K562 (cell line): ENCODE results near the gene CCDC148. TPM values are rescaled to one million over a fixed set of nuclear protein-coding genes. Genes with fewer than 3 reads are reported as not detected.

Source experiments
- ATAC-seq: fragments of 200-7000 bp; cut with Tn5 transposase; 3 replicates; pipeline ENCODE4 v1.9.1; 2020; ENCODE audit warnings: moderate library complexity
- BruUV-seq: library from RNA; stranded (reverse); fragments of 400-500 nt; replicated peaks from 2 replicates; lab custom pipeline; 2021; lab: Mats Ljungman, UMichigan
- CTCF ChIA-PET: fragments of 300-600 bp; formaldehyde crosslinking; extraction: SDS; loops from one replicate; lab custom pipeline; 2021; ENCODE audit warnings: low intra/inter-chr PET ratio; lab: Yijun Ruan, JAX
- POLR2A ChIA-PET: fragments of 300-600, 350-650 bp; sonication (Branson Sonifier 250); formaldehyde crosslinking; extraction: SDS; loops from one replicate; lab custom pipeline; 2021; ENCODE audit warnings: antibody characterized with exemption, inconsistent platforms; lab: Yijun Ruan, JAX
- DNase-seq, 4 experiments: peaks; one replicate each; pipeline versions ENCODE4 v3.0.0 to v3.0.0-alpha.2; 2011 to 2018; ENCODE audit warnings: low spot score in 3 of 4, mixed read lengths in 3 of 4; ENCODE audit errors: extremely low read depth in 1 of 4
- FAIRE-seq: peaks from 2 replicates; lab custom pipeline; 2011; peaks lifted over from hg19 to GRCh38; lab: Jason Lieb, UNC
- H2AFZ ChIP-seq: 2 replicates; pipeline ENCODE4 v1.6.0; 2011; ENCODE audit warnings: low read depth, low read length, control low read depth, inconsistent platforms
- H3K27ac ChIP-seq: fragments of 200-600 bp; 3 replicates; pipeline ENCODE4 v1.8.0; 2011; ENCODE audit warnings: low read depth, mild to moderate bottlenecking, control low read depth, inconsistent platforms, low read length, moderate library complexity, mixed read lengths; ENCODE audit errors: extremely low read depth
- H3K27me3 ChIP-seq, 2 experiments: fragments of 300-600 bp in 1 of 2; 2 replicates in 1 of 2; 3 replicates in 1 of 2; pipeline versions ENCODE4 v1.6.0 to v1.8.0; 2011; ENCODE audit warnings: inconsistent platforms in 2 of 2, low read length in 2 of 2, mild to moderate bottlenecking in 1 of 2, mixed read lengths in 1 of 2, moderate library complexity in 1 of 2; ENCODE audit not compliant: control insufficient read depth in 2 of 2, insufficient read depth in 2 of 2
- H3K36me3 ChIP-seq: fragments of 300-600 bp; 3 replicates; pipeline ENCODE4 v1.8.0; 2011; ENCODE audit warnings: mild to moderate bottlenecking, low read length, inconsistent platforms; ENCODE audit not compliant: control insufficient read depth, insufficient read depth
- H3K4me1 ChIP-seq, 2 experiments: fragments of 200-600 bp in 1 of 2; replicated peaks in 1 of 2; 2 replicates in 1 of 2; 3 replicates in 1 of 2; pipeline versions ENCODE4 v1.5.1 to v1.8.0; 2011; ENCODE audit warnings: inconsistent platforms in 2 of 2, low read length in 2 of 2, mild to moderate bottlenecking in 1 of 2, mixed read lengths in 1 of 2, moderate library complexity in 1 of 2; ENCODE audit not compliant: control insufficient read depth in 2 of 2, insufficient read depth in 2 of 2
- H3K4me2 ChIP-seq: 2 replicates; pipeline ENCODE4 v1.6.1; 2011; ENCODE audit warnings: low read length, control low read depth, inconsistent platforms, mixed read lengths; ENCODE audit not compliant: insufficient read depth
- H3K4me3 ChIP-seq: fragments of 200-600 bp; sonication (generic), shearing (Covaris generic); 2 replicates; pipeline ENCODE4 v1.5.1; 2016; ENCODE audit warnings: control low read depth, inconsistent platforms
- H3K79me2 ChIP-seq: fragments of 200-600 bp; 3 replicates; pipeline ENCODE4 v1.8.0; 2011; ENCODE audit warnings: low read length, inconsistent platforms; ENCODE audit not compliant: control insufficient read depth, insufficient read depth
- H3K9ac ChIP-seq, 2 experiments: 2 replicates each; pipeline versions ENCODE4 v1.6.0 to v1.6.1; 2011; ENCODE audit warnings: low read depth in 2 of 2, low read length in 2 of 2, control low read depth in 1 of 2, inconsistent platforms in 1 of 2, mild to moderate bottlenecking in 1 of 2, mixed read lengths in 1 of 2; ENCODE audit not compliant: insufficient read depth in 1 of 2
- H3K9me1 ChIP-seq: one replicate; pipeline ENCODE4 v1.6.0; 2011; ENCODE audit warnings: inconsistent platforms, mild to moderate bottlenecking, low read length, moderate library complexity; ENCODE audit not compliant: control insufficient read depth, insufficient read depth
- H3K9me3 ChIP-seq: replicated peaks from 2 replicates; pipeline ENCODE4 v1.5.1; 2011; ENCODE audit warnings: low read depth, low read length, inconsistent platforms; ENCODE audit not compliant: control insufficient read depth, insufficient read depth
- H4K20me1 ChIP-seq: replicated peaks from 2 replicates; pipeline ENCODE4 v1.6.1; 2011; ENCODE audit warnings: low read length, inconsistent platforms, mixed read lengths; ENCODE audit not compliant: control insufficient read depth, insufficient read depth
- ARID1B ChIP-seq: fragments of 450-650 bp; IDR thresholded peaks from 2 replicates; pipeline ENCODE4 v1.6.1; 2016; ENCODE audit warnings: antibody characterized with exemption, mild to moderate bottlenecking, inconsistent platforms
- HDAC2 ChIP-seq: fragments of 450-650 bp; IDR thresholded peaks from 2 replicates; pipeline ENCODE4 v1.6.1; 2016; ENCODE audit warnings: mild to moderate bottlenecking
- HMBOX1 ChIP-seq: sonication (generic); IDR thresholded peaks from 2 replicates; pipeline ENCODE4 v1.6.1; 2016
- HNRNPLL ChIP-seq: fragments of 200-400 bp; formaldehyde crosslinking; IDR thresholded peaks from 2 replicates; pipeline ENCODE4 v1.6.1; 2017; ENCODE audit warnings: low read length, low read depth, mild to moderate bottlenecking; ENCODE audit not compliant: poor library complexity, severe bottlenecking
- KAT8 ChIP-seq: fragments of 450-650 bp; IDR thresholded peaks from 2 replicates; pipeline ENCODE4 v1.6.1; 2016; ENCODE audit warnings: low read depth, mild to moderate bottlenecking
- KDM1A ChIP-seq, 2 experiments: fragments of 450-650 bp; IDR thresholded peaks; 2 replicates each; pipeline ENCODE4 v1.6.1; 2016; ENCODE audit warnings: mild to moderate bottlenecking in 2 of 2
- MYBL2 ChIP-seq, 2 experiments: fragments of 450-650 bp in 1 of 2; sonication (generic) in 1 of 2; formaldehyde crosslinking in 1 of 2; IDR thresholded peaks; 2 replicates each; pipeline versions ENCODE4 v1.6.1 to v1.8.1; 2017 to 2022; ENCODE audit warnings: borderline replicate concordance in 1 of 2, inconsistent platforms in 1 of 2, low read depth in 1 of 2, mild to moderate bottlenecking in 1 of 2, missing genetic modification reagents in 1 of 2, moderate library complexity in 1 of 2
- NCOR1 ChIP-seq: fragments of 450-650 bp; IDR thresholded peaks from 2 replicates; pipeline ENCODE4 v1.6.1; 2016; ENCODE audit warnings: mild to moderate bottlenecking, moderate library complexity
- PHF21A ChIP-seq: fragments of 450-650 bp; IDR thresholded peaks from 2 replicates; pipeline ENCODE4 v1.6.1; 2017; ENCODE audit warnings: low read depth, borderline replicate concordance
- PML ChIP-seq: IDR thresholded peaks from 2 replicates; pipeline ENCODE4 v1.6.1; 2012; ENCODE audit warnings: low read length, inconsistent platforms
- RCOR1 ChIP-seq, 2 experiments: IDR thresholded peaks; 2 replicates each; pipeline ENCODE4 v1.6.1; 2012; ENCODE audit warnings: low read depth in 2 of 2, low read length in 2 of 2, borderline replicate concordance in 1 of 2, improper control_type of control experiment in 1 of 2
- RHOXF2B ChIP-seq: fragments of 250-450 bp; sonication (Bioruptor Pico); conservative IDR thresholded peaks from 2 replicates; pipeline ENCODE4 v1.5.1; 2021
- SPI1 ChIP-seq: IDR thresholded peaks from 2 replicates; pipeline ENCODE4 v1.6.1; 2011; ENCODE audit warnings: low read depth, low read length, control low read depth, borderline replicate concordance
- TAL1 ChIP-seq: fragments of 450-650 bp; IDR thresholded peaks from 2 replicates; pipeline ENCODE4 v1.6.1; 2016; ENCODE audit warnings: mild to moderate bottlenecking
- TEAD4 ChIP-seq, 2 experiments: sonication (generic) in 1 of 2; formaldehyde crosslinking in 1 of 2; IDR thresholded peaks; 2 replicates each; pipeline versions ENCODE4 v1.6.1 to v1.8.0; 2012 to 2022; ENCODE audit warnings: borderline replicate concordance in 1 of 2, inconsistent platforms in 1 of 2, low read length in 1 of 2, mild to moderate bottlenecking in 1 of 2, missing genetic modification reagents in 1 of 2
- ZBTB7A ChIP-seq: IDR thresholded peaks from 2 replicates; pipeline ENCODE4 v1.6.1; 2011; ENCODE audit warnings: low read depth, mild to moderate bottlenecking, low read length, moderate library complexity, borderline replicate concordance; ENCODE audit not compliant: control insufficient read depth
- ZNF121 ChIP-seq: sonication (generic); formaldehyde crosslinking; conservative IDR thresholded peaks from 2 replicates; pipeline ENCODE4 v1.8.0; 2022; ENCODE audit warnings: missing genetic modification reagents
- ZNF217 ChIP-seq: sonication (generic); formaldehyde crosslinking; IDR thresholded peaks from 2 replicates; pipeline ENCODE4 v1.8.0; 2022; ENCODE audit warnings: mild to moderate bottlenecking, missing genetic modification reagents
- ZNF311 ChIP-seq: fragments of 250-450 bp; sonication (Bioruptor Pico); IDR thresholded peaks from 2 replicates; pipeline ENCODE4 v1.4.0; 2020; ENCODE audit warnings: mild to moderate bottlenecking, moderate library complexity
- ZNF408 ChIP-seq: fragments of 250-450 bp; sonication (Bioruptor Pico); IDR thresholded peaks from 2 replicates; pipeline ENCODE4 v1.4.0; 2020; ENCODE audit warnings: low read depth, mild to moderate bottlenecking, moderate library complexity
- ZNF586 ChIP-seq: fragments of 450-650 bp; formaldehyde crosslinking; conservative IDR thresholded peaks from 2 replicates; pipeline ENCODE4 v1.4.0; 2020; ENCODE audit warnings: mild to moderate bottlenecking, moderate library complexity
- ZNF639 ChIP-seq, 2 experiments: fragments of 200-800 bp in 1 of 2; sonication (Bioruptor generic) in 1 of 2; sonication (generic) in 1 of 2; formaldehyde crosslinking in 1 of 2; IDR thresholded peaks in 1 of 2; conservative IDR thresholded peaks in 1 of 2; 2 replicates each; pipeline versions ENCODE4 v1.5.0 to v1.6.1; 2016 to 2020; ENCODE audit warnings: missing compliant biosample characterization in 1 of 2, missing genetic modification characterization in 1 of 2, missing genetic modification reagents in 1 of 2
- in situ Hi-C: fragments of 300-500 bp; cut with MboI; formaldehyde crosslinking; loops from 4 replicates; pipeline ENCODE4 v1.15.0; 2018; ENCODE audit warnings: inconsistent platforms, mixed read lengths
- intact Hi-C: fragments of 100-400 bp; cut with micrococcal nuclease; formaldehyde crosslinking; loops from 2 replicates; pipeline ENCODE4 v1.14.2; 2022
- polyA plus RNA-seq, 8 experiments: library from polyadenylated mRNA; depleted of rRNA in 4 of 8; stranded (reverse) in 5 of 8; unstranded in 3 of 8; fragments of >200 nt; fragmentation: Nextera tagmentation in 2 of 8; fragmentation: Illumina TruSeq in 1 of 8; extraction: Ambion mirVana in 2 of 8; extraction: Trizol in 1 of 8; gene quantifications; 2 replicates each; pipeline versions ENCODE4 v1.2.1 to v1.2.3, GENCODE V29; 2011 to 2014; ENCODE audit warnings: inconsistent platforms in 1 of 8, missing spikeins in 1 of 8
- total RNA-seq, 7 experiments: library from RNA; depleted of rRNA in 6 of 7; stranded (reverse); fragments of >200 nt in 6 of 7; fragmentation: Illumina TruSeq in 2 of 7; extraction: Trizol in 2 of 7; gene quantifications; 2 replicates each; pipeline versions ENCODE4 v1.2.1 to v1.2.3, GENCODE V29; 2011 to 2021; ENCODE audit warnings: low replicate concordance in 1 of 7

Gene CCDC148
- total and polyA plus RNA-seq, 9 of the 15 experiments (the other 6 are each of a cell fraction or from before 2014, with no cell fraction given) = 0.10 to 1.4 (median 0.65) TPM

GRCh38 chr2:158337018-158337417 is 119.5 kb downstream of the CCDC148 start:
- no peaks in the 10 kb centered on the region for H3K79me2 ChIP-seq
- ChIA-PET CTCF (no interaction called here), POLR2A (interaction anchor here (0.6 kb wide), 1 partner anchor 405 kb away, joined by 3 read pairs; no protein-coding TSS in a partner anchor)
- ATAC-seq (peak; percentile 47; the same call in 2 of the 3 replicates), FAIRE-seq (no peak), DNase-seq (peak in 1 of 4 experiments; percentile 8)
- H3K9me1 ChIP-seq = no peaks in the 10 kb centered on the region
- H3K4me3 ChIP-seq = no peak overlapping the region
- H3K27ac ChIP-seq = no peak overlapping the region
- no peaks in the 10 kb centered on the region for H4K20me1 ChIP-seq
- BruUV-seq = no TSS peak
- no peaks in the 10 kb centered on the region for H3K9me3 ChIP-seq
- in situ Hi-C loops (no loop called here), intact Hi-C loops (no loop called here)
- no peaks in the 10 kb centered on the region for H3K4me1 ChIP-seq
- no peak overlapping the region for H3K9ac ChIP-seq
- H2AFZ ChIP-seq = no peak overlapping the region
- H3K4me2 ChIP-seq = no peak overlapping the region
- no peaks in the 10 kb centered on the region for H3K36me3 ChIP-seq
- no peaks in the 10 kb centered on the region for H3K27me3 ChIP-seq
- no peak for TF ChIP-seq ZBTB7A
- peak; percentile 78 to 83 for TF ChIP-seq KDM1A (IDR thresholded peaks at IDR 0.05)
- TF ChIP-seq NCOR1 = peak; percentile 37; the same call in 1 of the 2 replicates
- TF ChIP-seq ZNF639 (CRISPR knock-in tag; conservative IDR thresholded peaks at IDR 0.05 in 1 of 2, IDR thresholded peaks at IDR 0.05 in 1 of 2) = no peak
- TF ChIP-seq TAL1 = peak; percentile 23; the same call in 1 of the 2 replicates
- no peak for TF ChIP-seq MYBL2 (IDR thresholded peaks at IDR 0.05; ENCODE audit: low read depth)
- TF ChIP-seq MYBL2 (CRISPR knock-in tag; IDR thresholded peaks at IDR 0.05; ENCODE audit: borderline replicate concordance) = no peak
- TF ChIP-seq KAT8 = no peak
- no peak for TF ChIP-seq PML
- TF ChIP-seq SPI1 = peak; percentile 33; the same call in 1 of the 2 replicates
- no peak for TF ChIP-seq HNRNPLL
- peak; percentile 61; the same call in 1 of the 2 replicates for TF ChIP-seq TEAD4 (IDR thresholded peaks at IDR 0.05; ENCODE audit: low read length)
- TF ChIP-seq TEAD4 (CRISPR knock-in tag; IDR thresholded peaks at IDR 0.05; ENCODE audit: borderline replicate concordance) = no peak
- peak; percentile 20 to 97; a peak in 2 of 4 replicates for TF ChIP-seq RCOR1 (IDR thresholded peaks at IDR 0.05; ENCODE audit: borderline replicate concordance in 1 of 2, low read depth in 2 of 2, low read length in 2 of 2)
- TF ChIP-seq HDAC2 = peak; percentile 41; the same call in 1 of the 2 replicates
- TF ChIP-seq HMBOX1 = peak; percentile 54; the same call in 1 of the 2 replicates
- TF ChIP-seq ZNF586 = no peak
- TF ChIP-seq ZNF408 = no peak
- TF ChIP-seq ZNF121 (CRISPR knock-in tag) = no peak
- TF ChIP-seq PHF21A = peak; percentile 55; the same call in 1 of the 2 replicates
- no peak for TF ChIP-seq RHOXF2B (CRISPR knock-in tag)
- 0 out of 2 replicates have a peak, but pooled peaks have one; percentile 19 for TF ChIP-seq ARID1B
- no peak for TF ChIP-seq ZNF217 (CRISPR knock-in tag)
- no peak for TF ChIP-seq ZNF311 (CRISPR knock-in tag)
